ENCODE data around the gene GRM3.
"Not testable (repeated sequence)": the region's sequence is repeated elsewhere in the genome, so short reads cannot be mapped to it uniquely, and the experiment has no call there.

GRM3 gene

GRCh38 chr7:86643561-86644281 is at the start of gene GRM3:
Gene GRM3, plus strand, starts transcription at chr7:86643909. Its CDS starts 121,237 bp downstream, at chr7:86765146.
- DNase-seq = peak; percentile 79 to 98 (median 84)
- intact Hi-C loops (cut with DNase I) = loop anchor here (2.0 kb wide), 1 partner anchor 171 kb away; no protein-coding TSS in a partner anchor

GRCh38 chr7:86598311-86598710 is 45.4 kb upstream of the GRM3 start:
- no peak for DNase-seq
- intact Hi-C loops (cut with DNase I) = no loop called here

- peak in 1 of 10 donors; percentile 69 for DNase-seq
- intact Hi-C loops (cut with DNase I) = no loop called here
These were observed 45.0 kb upstream of the GRM3 start for GRCh38 chr7:86598721-86599120.

GRCh38 chr7:86600506-86601290 is 43.0 kb upstream of the GRM3 start:
- DNase-seq = peak; percentile 58 to 97 (median 72)
- intact Hi-C loops (cut with DNase I) = loop anchor here (2.0 kb wide), 2 partner anchors 214 to 304 kb away; no protein-coding TSS in a partner anchor

- DNase-seq; intact Hi-C loops (cut with DNase I): not testable (repeated sequence)
These were observed 28.0 kb upstream of the GRM3 start for GRCh38 chr7:86615711-86616110.

GRCh38 chr7:86644282-86645224 is 844 bp downstream of the GRM3 start:
- intact Hi-C loops (cut with DNase I) = no loop called here
- DNase-seq = peak; percentile 30 to 94 (median 55)

GRCh38 chr7:86645225-86645608 is 1.5 kb downstream of the GRM3 start:
- intact Hi-C loops (cut with DNase I) = no loop called here
- peak in 5 of 10 donors; percentile 8 to 80 (median 29) for DNase-seq

- intact Hi-C loops (cut with DNase I) = no loop called here
- no peak for DNase-seq
These were observed 2.1 kb downstream of the GRM3 start for GRCh38 chr7:86645676-86646276.

GRCh38 chr7:86647385-86648094 is 3.8 kb downstream of the GRM3 start:
- intact Hi-C loops (cut with DNase I) = no loop called here
- DNase-seq = peak in 5 of 10 donors; percentile 14 to 73 (median 27)

GRCh38 chr7:86648169-86648568 is 4.5 kb downstream of the GRM3 start:
- DNase-seq = no peak
- intact Hi-C loops (cut with DNase I) = no loop called here

GRCh38 chr7:86653919-86654659 is 10.4 kb downstream of the GRM3 start:
- intact Hi-C loops (cut with DNase I) = no loop called here
- peak in 9 of 10 donors; percentile 32 to 90 (median 46) for DNase-seq

GRCh38 chr7:86657948-86658347 is 14.2 kb downstream of the GRM3 start:
- intact Hi-C loops (cut with DNase I) = no loop called here

GRCh38 chr7:86660950-86661462 is 17.3 kb downstream of the GRM3 start:
- DNase-seq = no peak
- intact Hi-C loops (cut with DNase I) = no loop called here

More at GRCh38 chr7:86657948-86658347, 14.2 kb downstream of the GRM3 start:
- DNase-seq = no peak

GRCh38 chr7:86664486-86664885 is 20.8 kb downstream of the GRM3 start:
- peak in 6 of 10 donors; percentile 24 to 80 (median 46) for DNase-seq
- intact Hi-C loops (cut with DNase I) = no loop called here

- intact Hi-C loops (cut with DNase I) = no loop called here
- DNase-seq = no peak
These were observed 21.3 kb downstream of the GRM3 start for GRCh38 chr7:86664991-86665390.

- intact Hi-C loops (cut with DNase I) = no loop called here
- DNase-seq = no peak
These were observed 22.0 kb downstream of the GRM3 start for GRCh38 chr7:86665669-86666068.

GRCh38 chr7:86667732-86668131 is 24.0 kb downstream of the GRM3 start:
- no peak for DNase-seq
- intact Hi-C loops (cut with DNase I) = no loop called here

GRCh38 chr7:86668315-86668714 is 24.6 kb downstream of the GRM3 start:
- DNase-seq = no peak
- intact Hi-C loops (cut with DNase I) = no loop called here
